GM12801 (cell line): ENCODE data around the gene ZFTA.

ENCODE experiments used
- CTCF ChIP-seq: IDR thresholded peaks from one replicate; pipeline ENCODE4 v1.5.1; 2011; ENCODE audit warnings: control low read depth; ENCODE audit not compliant: insufficient read length; ENCODE audit errors: extremely low read depth

Gene ZFTA

GRCh38 chr11:63768237-63769041 is at the start of gene ZFTA:
ZFTA (minus strand) TSS chr11:63768775; CDS start chr11:63768622, 153 bp downstream.
- no peak for TF ChIP-seq CTCF

- TF ChIP-seq CTCF: no peak
Observed at GRCh38 chr11:63817758-63818498, 49.4 kb upstream of the ZFTA start.

GRCh38 chr11:63816732-63817131 is 48.2 kb upstream of the ZFTA start:
- no peak for TF ChIP-seq CTCF

GRCh38 chr11:63816166-63816565 is 47.6 kb upstream of the ZFTA start:
- no peak for TF ChIP-seq CTCF

GRCh38 chr11:63814383-63814736 is 45.8 kb upstream of the ZFTA start:
- TF ChIP-seq CTCF: no peak

- TF ChIP-seq CTCF: no peak
Observed at GRCh38 chr11:63813563-63814382, 45.2 kb upstream of the ZFTA start.

GRCh38 chr11:63813035-63813562 is 44.5 kb upstream of the ZFTA start, which contains the start of gene SPINDOC:
SPINDOC (plus strand) TSS chr11:63813456; CDS start chr11:63813687, 231 bp downstream.
- TF ChIP-seq CTCF: no peak
